SK-N-SH treated with all-trans-retinoic acid at 6 μM for 48 hours (cell line): ENCODE results near the gene ADSS2.

Source experiments
- ATAC-seq: fragments of 200-7000 bp; cut with Tn5 transposase; 3 replicates; pipeline ENCODE4 v1.9.1; 2020; ENCODE audit warnings: mild to moderate bottlenecking, moderate library complexity
- ARNTL ChIP-seq: fragments of 450-650 bp; formaldehyde crosslinking; IDR thresholded peaks from 2 replicates; pipeline ENCODE4 v1.5.0; 2020; ENCODE audit warnings: low read depth, mild to moderate bottlenecking, moderate library complexity, borderline replicate concordance
- BACH2 ChIP-seq: fragments of 250-450 bp; sonication (Bioruptor Pico); IDR thresholded peaks from 2 replicates; pipeline ENCODE4 v1.9.0; 2021; ENCODE audit warnings: mild to moderate bottlenecking, borderline replicate concordance
- CSDC2 ChIP-seq: fragments of 250-450 bp; sonication (Bioruptor Pico); IDR thresholded peaks from 2 replicates; pipeline ENCODE4 v1.5.0; 2020; ENCODE audit warnings: mild to moderate bottlenecking, moderate library complexity
- ISL1 ChIP-seq: fragments of 250-450 bp; sonication (Bioruptor Pico); IDR thresholded peaks from 2 replicates; pipeline ENCODE4 v2.1.2; 2022; ENCODE audit warnings: mild to moderate bottlenecking, moderate library complexity
- OSR1 ChIP-seq: fragments of 250-450 bp; sonication (Bioruptor Pico); IDR thresholded peaks from 2 replicates; pipeline ENCODE4 v1.8.0; 2022; ENCODE audit warnings: moderate library complexity, mild to moderate bottlenecking, inconsistent platforms
- PPARA ChIP-seq: fragments of 250-450 bp; sonication (Bioruptor Pico); IDR thresholded peaks from 2 replicates; pipeline ENCODE4 v1.5.0; 2020; ENCODE audit warnings: mild to moderate bottlenecking, borderline replicate concordance
- RARB ChIP-seq: fragments of 250-450 bp; sonication (Bioruptor Pico); IDR thresholded peaks from 2 replicates; pipeline ENCODE4 v1.8.0; 2021; ENCODE audit warnings: mild to moderate bottlenecking, moderate library complexity
- SNAI2 ChIP-seq: fragments of 250-450 bp; sonication (Bioruptor Pico); IDR thresholded peaks from 2 replicates; pipeline ENCODE4 v1.5.0; 2020; ENCODE audit warnings: mild to moderate bottlenecking, moderate library complexity
- TCF4 ChIP-seq: fragments of 250-450 bp; sonication (Bioruptor Pico); IDR thresholded peaks from 2 replicates; pipeline ENCODE4 v1.8.0; 2021; ENCODE audit warnings: mild to moderate bottlenecking, moderate library complexity, borderline replicate concordance
- TOX ChIP-seq: fragments of 250-450 bp; sonication (Bioruptor Pico); IDR thresholded peaks from 2 replicates; pipeline ENCODE4 v1.8.0; 2021; ENCODE audit warnings: mild to moderate bottlenecking, moderate library complexity, borderline replicate concordance
- ZC3H10 ChIP-seq: fragments of 250-450 bp; sonication (Bioruptor Pico); IDR thresholded peaks from 2 replicates; pipeline ENCODE4 v1.5.1; 2021; ENCODE audit warnings: mild to moderate bottlenecking, moderate library complexity
- ZFP3 ChIP-seq: fragments of 250-450 bp; sonication (Bioruptor Pico); IDR thresholded peaks from 2 replicates; pipeline ENCODE4 v1.5.0; 2020; ENCODE audit warnings: mild to moderate bottlenecking, moderate library complexity
- ZNF565 ChIP-seq: fragments of 450-650 bp; formaldehyde crosslinking; conservative IDR thresholded peaks from 2 replicates; pipeline ENCODE4 v1.5.0; 2020; ENCODE audit warnings: low read depth, mild to moderate bottlenecking, moderate library complexity
- ZNF70 ChIP-seq: fragments of 450-650 bp; formaldehyde crosslinking; IDR thresholded peaks from 2 replicates; pipeline ENCODE4 v1.5.0; 2020; ENCODE audit warnings: mild to moderate bottlenecking, moderate library complexity
- ZNF8 ChIP-seq: fragments of 450-650 bp; formaldehyde crosslinking; IDR thresholded peaks from 2 replicates; pipeline ENCODE4 v1.5.0; 2020; ENCODE audit warnings: mild to moderate bottlenecking, moderate library complexity
- TF ChIP-seq, protein P1 (sequence below): fragments of 250-450 bp; sonication (Bioruptor Pico); IDR thresholded peaks from 2 replicates; pipeline ENCODE4 v1.5.1; 2021; ENCODE audit warnings: mild to moderate bottlenecking, moderate library complexity
- TF ChIP-seq, protein P2 (sequence below): fragments of 250-450 bp; sonication (Bioruptor Pico); IDR thresholded peaks from 2 replicates; pipeline ENCODE4 v1.5.0; 2020; ENCODE audit warnings: mild to moderate bottlenecking, moderate library complexity
- TF ChIP-seq, protein P3 (sequence below): fragments of 250-450 bp; sonication (Bioruptor Pico); IDR thresholded peaks from 2 replicates; pipeline ENCODE4 v1.5.1; 2020; ENCODE audit warnings: low read depth, mild to moderate bottlenecking, moderate library complexity
- TF ChIP-seq, protein P4 (sequence below): fragments of 250-450 bp; sonication (Bioruptor Pico); IDR thresholded peaks from 2 replicates; pipeline ENCODE4 v1.8.0; 2021; ENCODE audit warnings: low read depth, mild to moderate bottlenecking, moderate library complexity, borderline replicate concordance
- TF ChIP-seq, protein P5 (sequence below): fragments of 250-450 bp; sonication (Bioruptor Pico); IDR thresholded peaks from 2 replicates; pipeline ENCODE4 v1.8.0; 2020; ENCODE audit warnings: mild to moderate bottlenecking, moderate library complexity, borderline replicate concordance

Gene ADSS2

DNA sequence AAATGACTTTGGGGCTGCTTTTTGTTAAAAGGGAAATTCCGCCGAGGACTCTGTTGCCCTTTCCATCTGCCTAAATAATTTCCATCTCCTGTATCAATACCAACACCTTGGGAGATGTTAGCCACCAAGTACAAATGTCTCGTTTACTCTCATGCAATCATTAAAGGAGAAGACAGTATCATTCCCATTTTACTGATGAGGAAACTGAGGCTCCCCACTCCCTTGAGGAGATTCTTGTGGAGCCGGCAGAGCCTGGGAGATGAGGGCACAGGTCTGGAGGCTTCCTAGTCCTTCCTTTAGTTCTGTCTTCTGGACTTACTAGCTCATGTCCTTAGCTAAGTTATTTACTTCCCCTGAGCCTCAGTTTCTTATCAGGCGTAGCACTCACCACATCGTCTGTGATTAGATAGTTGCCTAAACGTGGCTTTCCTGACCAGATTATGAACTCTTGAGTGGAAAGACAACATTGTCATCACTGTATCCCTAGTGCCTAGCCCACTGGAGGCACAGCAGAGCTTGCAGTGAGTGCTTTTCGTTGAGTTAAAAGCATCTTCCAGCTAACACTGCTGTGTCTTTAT is 81.6 kb downstream of the ADSS2 start:
- TF ChIP-seq OSR1 (no peak), BACH2 (no peak), ZNF70 (no peak), ISL1 (no peak), ARNTL (CRISPR knock-in tag) (no peak), CSDC2 (CRISPR knock-in tag) (no peak), TCF4 (CRISPR knock-in tag) (no peak), PPARA (no peak), ZC3H10 (CRISPR knock-in tag) (no peak), SNAI2 (no peak), ZFP3 (no peak), ZNF8 (CRISPR knock-in tag) (no peak), ZNF565 (CRISPR knock-in tag) (no peak), RARB (CRISPR knock-in tag) (no peak)
- TF ChIP-seq, protein P1, sequence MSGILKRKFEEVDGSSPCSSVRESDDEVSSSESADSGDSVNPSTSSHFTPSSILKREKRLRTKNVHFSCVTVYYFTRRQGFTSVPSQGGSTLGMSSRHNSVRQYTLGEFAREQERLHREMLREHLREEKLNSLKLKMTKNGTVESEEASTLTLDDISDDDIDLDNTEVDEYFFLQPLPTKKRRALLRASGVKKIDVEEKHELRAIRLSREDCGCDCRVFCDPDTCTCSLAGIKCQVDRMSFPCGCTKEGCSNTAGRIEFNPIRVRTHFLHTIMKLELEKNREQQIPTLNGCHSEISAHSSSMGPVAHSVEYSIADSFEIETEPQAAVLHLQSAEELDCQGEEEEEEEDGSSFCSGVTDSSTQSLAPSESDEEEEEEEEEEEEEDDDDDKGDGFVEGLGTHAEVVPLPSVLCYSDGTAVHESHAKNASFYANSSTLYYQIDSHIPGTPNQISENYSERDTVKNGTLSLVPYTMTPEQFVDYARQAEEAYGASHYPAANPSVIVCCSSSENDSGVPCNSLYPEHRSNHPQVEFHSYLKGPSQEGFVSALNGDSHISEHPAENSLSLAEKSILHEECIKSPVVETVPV (CRISPR knock-in tag): no peak
- TF ChIP-seq, protein P2, sequence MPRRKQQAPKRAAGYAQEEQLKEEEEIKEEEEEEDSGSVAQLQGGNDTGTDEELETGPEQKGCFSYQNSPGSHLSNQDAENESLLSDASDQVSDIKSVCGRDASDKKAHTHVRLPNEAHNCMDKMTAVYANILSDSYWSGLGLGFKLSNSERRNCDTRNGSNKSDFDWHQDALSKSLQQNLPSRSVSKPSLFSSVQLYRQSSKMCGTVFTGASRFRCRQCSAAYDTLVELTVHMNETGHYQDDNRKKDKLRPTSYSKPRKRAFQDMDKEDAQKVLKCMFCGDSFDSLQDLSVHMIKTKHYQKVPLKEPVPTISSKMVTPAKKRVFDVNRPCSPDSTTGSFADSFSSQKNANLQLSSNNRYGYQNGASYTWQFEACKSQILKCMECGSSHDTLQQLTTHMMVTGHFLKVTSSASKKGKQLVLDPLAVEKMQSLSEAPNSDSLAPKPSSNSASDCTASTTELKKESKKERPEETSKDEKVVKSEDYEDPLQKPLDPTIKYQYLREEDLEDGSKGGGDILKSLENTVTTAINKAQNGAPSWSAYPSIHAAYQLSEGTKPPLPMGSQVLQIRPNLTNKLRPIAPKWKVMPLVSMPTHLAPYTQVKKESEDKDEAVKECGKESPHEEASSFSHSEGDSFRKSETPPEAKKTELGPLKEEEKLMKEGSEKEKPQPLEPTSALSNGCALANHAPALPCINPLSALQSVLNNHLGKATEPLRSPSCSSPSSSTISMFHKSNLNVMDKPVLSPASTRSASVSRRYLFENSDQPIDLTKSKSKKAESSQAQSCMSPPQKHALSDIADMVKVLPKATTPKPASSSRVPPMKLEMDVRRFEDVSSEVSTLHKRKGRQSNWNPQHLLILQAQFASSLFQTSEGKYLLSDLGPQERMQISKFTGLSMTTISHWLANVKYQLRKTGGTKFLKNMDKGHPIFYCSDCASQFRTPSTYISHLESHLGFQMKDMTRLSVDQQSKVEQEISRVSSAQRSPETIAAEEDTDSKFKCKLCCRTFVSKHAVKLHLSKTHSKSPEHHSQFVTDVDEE (CRISPR knock-in tag): no peak
- TF ChIP-seq, protein P3, sequence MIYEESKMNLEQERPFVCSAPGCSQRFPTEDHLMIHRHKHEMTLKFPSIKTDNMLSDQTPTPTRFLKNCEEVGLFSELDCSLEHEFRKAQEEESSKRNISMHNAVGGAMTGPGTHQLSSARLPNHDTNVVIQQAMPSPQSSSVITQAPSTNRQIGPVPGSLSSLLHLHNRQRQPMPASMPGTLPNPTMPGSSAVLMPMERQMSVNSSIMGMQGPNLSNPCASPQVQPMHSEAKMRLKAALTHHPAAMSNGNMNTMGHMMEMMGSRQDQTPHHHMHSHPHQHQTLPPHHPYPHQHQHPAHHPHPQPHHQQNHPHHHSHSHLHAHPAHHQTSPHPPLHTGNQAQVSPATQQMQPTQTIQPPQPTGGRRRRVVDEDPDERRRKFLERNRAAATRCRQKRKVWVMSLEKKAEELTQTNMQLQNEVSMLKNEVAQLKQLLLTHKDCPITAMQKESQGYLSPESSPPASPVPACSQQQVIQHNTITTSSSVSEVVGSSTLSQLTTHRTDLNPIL: no peak
- TF ChIP-seq, protein P4, sequence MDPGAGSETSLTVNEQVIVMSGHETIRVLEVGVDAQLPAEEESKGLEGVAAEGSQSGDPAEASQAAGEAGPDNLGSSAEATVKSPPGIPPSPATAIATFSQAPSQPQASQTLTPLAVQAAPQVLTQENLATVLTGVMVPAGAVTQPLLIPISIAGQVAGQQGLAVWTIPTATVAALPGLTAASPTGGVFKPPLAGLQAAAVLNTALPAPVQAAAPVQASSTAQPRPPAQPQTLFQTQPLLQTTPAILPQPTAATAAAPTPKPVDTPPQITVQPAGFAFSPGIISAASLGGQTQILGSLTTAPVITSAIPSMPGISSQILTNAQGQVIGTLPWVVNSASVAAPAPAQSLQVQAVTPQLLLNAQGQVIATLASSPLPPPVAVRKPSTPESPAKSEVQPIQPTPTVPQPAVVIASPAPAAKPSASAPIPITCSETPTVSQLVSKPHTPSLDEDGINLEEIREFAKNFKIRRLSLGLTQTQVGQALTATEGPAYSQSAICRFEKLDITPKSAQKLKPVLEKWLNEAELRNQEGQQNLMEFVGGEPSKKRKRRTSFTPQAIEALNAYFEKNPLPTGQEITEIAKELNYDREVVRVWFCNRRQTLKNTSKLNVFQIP (CRISPR knock-in tag): no peak
- TF ChIP-seq, protein P5, sequence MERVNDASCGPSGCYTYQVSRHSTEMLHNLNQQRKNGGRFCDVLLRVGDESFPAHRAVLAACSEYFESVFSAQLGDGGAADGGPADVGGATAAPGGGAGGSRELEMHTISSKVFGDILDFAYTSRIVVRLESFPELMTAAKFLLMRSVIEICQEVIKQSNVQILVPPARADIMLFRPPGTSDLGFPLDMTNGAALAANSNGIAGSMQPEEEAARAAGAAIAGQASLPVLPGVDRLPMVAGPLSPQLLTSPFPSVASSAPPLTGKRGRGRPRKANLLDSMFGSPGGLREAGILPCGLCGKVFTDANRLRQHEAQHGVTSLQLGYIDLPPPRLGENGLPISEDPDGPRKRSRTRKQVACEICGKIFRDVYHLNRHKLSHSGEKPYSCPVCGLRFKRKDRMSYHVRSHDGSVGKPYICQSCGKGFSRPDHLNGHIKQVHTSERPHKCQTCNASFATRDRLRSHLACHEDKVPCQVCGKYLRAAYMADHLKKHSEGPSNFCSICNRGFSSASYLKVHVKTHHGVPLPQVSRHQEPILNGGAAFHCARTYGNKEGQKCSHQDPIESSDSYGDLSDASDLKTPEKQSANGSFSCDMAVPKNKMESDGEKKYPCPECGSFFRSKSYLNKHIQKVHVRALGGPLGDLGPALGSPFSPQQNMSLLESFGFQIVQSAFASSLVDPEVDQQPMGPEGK (CRISPR knock-in tag): no peak
- ATAC-seq: no peak; the same call in 2 of the 3 replicates

DNA sequence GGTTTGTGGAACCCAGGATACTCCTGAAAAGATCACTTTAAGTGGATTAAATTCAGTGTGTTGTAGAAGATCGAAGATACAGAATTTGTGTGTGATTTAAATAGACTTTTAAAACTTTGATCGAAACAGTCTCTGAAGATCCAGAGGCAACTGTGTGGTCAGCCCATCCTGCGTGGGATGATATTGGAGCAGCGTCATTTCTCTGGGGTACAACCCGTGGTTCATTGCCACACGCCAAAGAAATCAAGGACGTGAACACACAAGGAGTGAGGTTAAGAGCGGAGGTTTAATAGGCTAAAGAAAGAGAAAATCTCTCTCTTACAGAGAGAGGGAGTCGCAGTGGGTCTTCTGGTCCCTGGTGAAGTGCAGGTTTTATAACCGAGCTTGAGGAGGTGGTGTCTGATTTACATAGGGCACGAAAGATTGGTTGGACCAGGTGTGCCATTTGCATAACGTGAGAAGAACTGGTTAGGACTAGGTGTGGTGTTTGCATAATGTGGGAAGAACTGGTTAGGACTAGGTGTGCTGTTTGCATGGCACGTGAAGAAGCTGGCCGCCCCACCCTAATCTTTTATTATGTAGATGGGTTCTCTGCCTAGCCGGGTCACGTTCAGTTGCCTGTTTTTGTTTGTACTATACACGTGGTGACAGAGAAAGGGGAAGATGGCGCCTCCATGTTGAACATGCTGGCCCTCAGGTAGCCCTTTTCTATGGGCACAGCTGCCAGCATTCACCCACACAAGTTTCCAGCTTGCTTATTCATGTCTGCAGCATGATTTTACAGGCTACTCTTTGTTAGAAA is 82.3 kb downstream of the ADSS2 start:
- TF ChIP-seq TCF4 (CRISPR knock-in tag) (no peak), ISL1 (no peak), ZC3H10 (CRISPR knock-in tag) (no peak), ARNTL (CRISPR knock-in tag) (no peak), TOX (CRISPR knock-in tag) (no peak), PPARA (no peak), BACH2 (no peak), SNAI2 (no peak), CSDC2 (CRISPR knock-in tag) (no peak), ZNF8 (CRISPR knock-in tag) (no peak)
- TF ChIP-seq, protein P5 (CRISPR knock-in tag): no peak
- TF ChIP-seq, protein P2 (CRISPR knock-in tag): no peak
- no peak for ATAC-seq
